C4-2B (cell line): ENCODE data around the gene TBX19.

ENCODE experiments used
- ZFX ChIP-seq: fragments of 450-650 bp; IDR thresholded peaks from 2 replicates; pipeline ENCODE4 v1.6.1; 2017
- TF ChIP-seq, protein P1 (sequence below): fragments of 450-650 bp; conservative IDR thresholded peaks from 2 replicates; pipeline ENCODE4 v1.5.1; 2017; ENCODE audit warnings: mild to moderate bottlenecking

GRCh38 chr1:168273575-168273974, 7.1 kb upstream of the TBX19 start:
- TF ChIP-seq, protein P1, sequence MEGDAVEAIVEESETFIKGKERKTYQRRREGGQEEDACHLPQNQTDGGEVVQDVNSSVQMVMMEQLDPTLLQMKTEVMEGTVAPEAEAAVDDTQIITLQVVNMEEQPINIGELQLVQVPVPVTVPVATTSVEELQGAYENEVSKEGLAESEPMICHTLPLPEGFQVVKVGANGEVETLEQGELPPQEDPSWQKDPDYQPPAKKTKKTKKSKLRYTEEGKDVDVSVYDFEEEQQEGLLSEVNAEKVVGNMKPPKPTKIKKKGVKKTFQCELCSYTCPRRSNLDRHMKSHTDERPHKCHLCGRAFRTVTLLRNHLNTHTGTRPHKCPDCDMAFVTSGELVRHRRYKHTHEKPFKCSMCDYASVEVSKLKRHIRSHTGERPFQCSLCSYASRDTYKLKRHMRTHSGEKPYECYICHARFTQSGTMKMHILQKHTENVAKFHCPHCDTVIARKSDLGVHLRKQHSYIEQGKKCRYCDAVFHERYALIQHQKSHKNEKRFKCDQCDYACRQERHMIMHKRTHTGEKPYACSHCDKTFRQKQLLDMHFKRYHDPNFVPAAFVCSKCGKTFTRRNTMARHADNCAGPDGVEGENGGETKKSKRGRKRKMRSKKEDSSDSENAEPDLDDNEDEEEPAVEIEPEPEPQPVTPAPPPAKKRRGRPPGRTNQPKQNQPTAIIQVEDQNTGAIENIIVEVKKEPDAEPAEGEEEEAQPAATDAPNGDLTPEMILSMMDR: no peak
- no peak for TF ChIP-seq ZFX
